ENCODE measurements around the gene HIF1AN.

Gene HIF1AN

GRCh38 chr10:100535715-100536353 is at the start of gene HIF1AN:
TSS of gene HIF1AN (plus strand) at chr10:100535943. CDS start at chr10:100535959, 16 bp downstream.
- POLR2A ChIA-PET: interaction anchor here (0.7 to 1.3 kb wide), 4 partner anchors 15 to 346 kb away, joined by 3 to 5 read pairs (median 4); no protein-coding TSS in a partner anchor
- TF ChIP-seq CTCF (IDR thresholded peaks at IDR 0.05; ENCODE audit: insufficient read depth, low read length, missing control alignments): peak; percentile 95
- CTCF ChIA-PET: interaction anchor here (0.8 to 5.2 kb wide), 24 partner anchors 9 to 483 kb away, joined by 3 to 59 read pairs (median 5); partner anchors contain the start of genes SCD and SEC31B
- DNase-seq (ENCODE audit: low read depth, low spot score): peak; percentile 63
- peak within 1 kb of the TSS; percentile 67 for H3K4me3 ChIP-seq (ENCODE audit: low read depth, low read length)

- no peak overlapping the region for H3K4me3 ChIP-seq (ENCODE audit: low read depth, low read length)
- TF ChIP-seq CTCF (IDR thresholded peaks at IDR 0.05; ENCODE audit: insufficient read depth, low read length, missing control alignments): no peak
- ChIA-PET POLR2A (no interaction called here), CTCF (interaction anchor here (0.8 to 11.6 kb wide), 6 partner anchors 11 to 145 kb away, joined by 3 to 422 read pairs (median 6); no protein-coding TSS in a partner anchor)
- DNase-seq (ENCODE audit: low read depth, low spot score): no peak
These were observed 48.2 kb upstream of the HIF1AN start for GRCh38 chr10:100487529-100487928.

GRCh38 chr10:100489396-100489795 is 46.3 kb upstream of the HIF1AN start:
- CTCF ChIA-PET: interaction anchor here (1.2 to 11.6 kb wide), 3 partner anchors 13 to 29 kb away, joined by 6 to 422 read pairs (median 7); no protein-coding TSS in a partner anchor
- H3K4me3 ChIP-seq (ENCODE audit: low read depth, low read length): no peak overlapping the region
- no peak for DNase-seq (ENCODE audit: low read depth, low spot score)
- POLR2A ChIA-PET: no interaction called here
- no peak for TF ChIP-seq CTCF (IDR thresholded peaks at IDR 0.05; ENCODE audit: insufficient read depth, low read length, missing control alignments)

- CTCF ChIA-PET: interaction anchor here (1.1 to 27.2 kb wide), 5 partner anchors 7 to 187 kb away, joined by 3 to 422 read pairs (median 7); partner anchors contain the start of gene SEC31B
- POLR2A ChIA-PET: no interaction called here
- no peak for TF ChIP-seq CTCF (IDR thresholded peaks at IDR 0.05; ENCODE audit: insufficient read depth, low read length, missing control alignments)
- DNase-seq (ENCODE audit: low read depth, low spot score): no peak
- H3K4me3 ChIP-seq (ENCODE audit: low read depth, low read length): no peak overlapping the region
These were observed 45.2 kb upstream of the HIF1AN start for GRCh38 chr10:100490531-100490930.

- ChIA-PET CTCF (interaction anchor here (0.9 to 27.2 kb wide), 7 partner anchors 12 to 149 kb away, joined by 3 to 422 read pairs (median 6); partner anchors contain the start of gene SCD), POLR2A (no interaction called here)
- H3K4me3 ChIP-seq (ENCODE audit: low read depth, low read length): no peak overlapping the region
- TF ChIP-seq CTCF (IDR thresholded peaks at IDR 0.05; ENCODE audit: insufficient read depth, low read length, missing control alignments): no peak
- DNase-seq (ENCODE audit: low read depth, low spot score): no peak
These were observed 39.2 kb upstream of the HIF1AN start for GRCh38 chr10:100496567-100496966.

- CTCF ChIA-PET: interaction anchor here (1.1 to 27.2 kb wide), 4 partner anchors 11 to 64 kb away, joined by 3 to 422 read pairs (median 56); no protein-coding TSS in a partner anchor
- TF ChIP-seq CTCF (IDR thresholded peaks at IDR 0.05; ENCODE audit: insufficient read depth, low read length, missing control alignments): no peak
- POLR2A ChIA-PET: no interaction called here
- no peak overlapping the region for H3K4me3 ChIP-seq (ENCODE audit: low read depth, low read length)
- no peak for DNase-seq (ENCODE audit: low read depth, low spot score)
These were observed 37.7 kb upstream of the HIF1AN start for GRCh38 chr10:100498059-100498458.

All from AG04449 (cell line).